ENCODE measurements around the gene TMEM132A.

GRCh38 chr11:60921259-60921658, 3.0 kb upstream of the TMEM132A start:
- TF ChIP-seq CTCF (conservative IDR thresholded peaks at IDR 0.05; ENCODE audit: low read depth, low read length) (no peak), EZH2 (IDR thresholded peaks at IDR 0.05; ENCODE audit: borderline replicate concordance, low read depth, low read length, poor library complexity, severe bottlenecking) (no peak)
